C1 segment of cervical spinal cord (tissue), 14 donors: ENCODE data around the gene CTAGE9.
"Not testable (repeated sequence)": the region's sequence is repeated elsewhere in the genome, so short reads cannot be mapped to it uniquely, and the experiment has no call there.

Experiments used
- DNase-seq, 14 donors: peaks; one replicate each; lab custom pipeline; 2025; lab: John Stamatoyannopoulos, UW

CTAGE9 gene

GRCh38 chr6:131710917-131711316 is at the start of gene CTAGE9:
TSS of gene CTAGE9 (minus strand) at chr6:131711017. CDS start at chr6:131711017, 0 bp downstream.
- not testable (repeated sequence) for DNase-seq

- DNase-seq: no peak
Observed at GRCh38 chr6:131758920-131759319, 48.1 kb upstream of the CTAGE9 start.

- no peak for DNase-seq
Observed at GRCh38 chr6:131756039-131756438, 45.2 kb upstream of the CTAGE9 start.

GRCh38 chr6:131755597-131755996 is 44.8 kb upstream of the CTAGE9 start:
- no peak for DNase-seq

GRCh38 chr6:131754715-131755567 is 44.1 kb upstream of the CTAGE9 start:
- DNase-seq: no peak

- no peak for DNase-seq
Observed at GRCh38 chr6:131754088-131754487, 43.3 kb upstream of the CTAGE9 start.

- not testable (repeated sequence) for DNase-seq
Observed at GRCh38 chr6:131751012-131751715, 40.3 kb upstream of the CTAGE9 start.

- DNase-seq: no peak
Observed at GRCh38 chr6:131749023-131749422, 38.2 kb upstream of the CTAGE9 start.

GRCh38 chr6:131747821-131748353 is 37.1 kb upstream of the CTAGE9 start:
- DNase-seq: no peak

- no peak for DNase-seq
Observed at GRCh38 chr6:131745476-131745875, 34.7 kb upstream of the CTAGE9 start.

- DNase-seq: no peak
Observed at GRCh38 chr6:131744432-131745287, 33.8 kb upstream of the CTAGE9 start.

GRCh38 chr6:131741688-131742393 is 31.0 kb upstream of the CTAGE9 start:
- no peak for DNase-seq

GRCh38 chr6:131740161-131740560 is 29.3 kb upstream of the CTAGE9 start:
- no peak for DNase-seq

GRCh38 chr6:131739136-131739535 is 28.3 kb upstream of the CTAGE9 start:
- DNase-seq: no peak

- no peak for DNase-seq
Observed at GRCh38 chr6:131736811-131737210, 26.0 kb upstream of the CTAGE9 start.

GRCh38 chr6:131736003-131736596 is 25.3 kb upstream of the CTAGE9 start:
- no peak for DNase-seq

GRCh38 chr6:131733376-131734016 is 22.7 kb upstream of the CTAGE9 start:
- DNase-seq: peak in 5 of 14 donors; percentile 11 to 46 (median 33)

GRCh38 chr6:131731224-131731623 is 20.4 kb upstream of the CTAGE9 start:
- DNase-seq: no peak

- no peak for DNase-seq
Observed at GRCh38 chr6:131730264-131730663, 19.4 kb upstream of the CTAGE9 start.

GRCh38 chr6:131729550-131729949 is 18.7 kb upstream of the CTAGE9 start:
- DNase-seq: no peak
